ENCODE data around the gene NANP. TPM values are rescaled to one million over a fixed set of nuclear protein-coding genes. Genes with fewer than 3 reads are reported as not detected.

The NANP gene
- total RNA-seq, 2 experiments from 2014 or later = 5.0 to 5.3 TPM

GRCh38 chr20:25573288-25574251 is 50.2 kb downstream of the NANP start:
- Mint-ChIP-seq H3K4me1 (no peaks in the 10 kb centered on the region), H3K9me3 (no peaks in the 10 kb centered on the region), H3K36me3 (no peaks in the 10 kb centered on the region), H3K4me3 (no peak overlapping the region), H3K27me3 (no peaks in the 10 kb centered on the region), H3K27ac (no peak overlapping the region)
- DNase-seq (no peak), ATAC-seq (ENCODE audit: low read depth) (no peak)
- POLR2A ChIA-PET = no interaction called here

GRCh38 chr20:25571817-25572216 is 52.0 kb downstream of the NANP start:
- no peak for DNase-seq
- ATAC-seq (ENCODE audit: low read depth) = no peak
- Mint-ChIP-seq H3K4me1 (peaks cover 5% of the 10 kb centered on the region), H3K27me3 (no peaks in the 10 kb centered on the region), H3K36me3 (no peaks in the 10 kb centered on the region), H3K4me3 (no peak overlapping the region), H3K9me3 (no peaks in the 10 kb centered on the region), H3K27ac (no peak overlapping the region)
- POLR2A ChIA-PET = no interaction called here

- ATAC-seq (ENCODE audit: low read depth) (no peak), DNase-seq (no peak)
- Mint-ChIP-seq H3K27ac (no peak overlapping the region), H3K27me3 (no peaks in the 10 kb centered on the region), H3K4me1 (peaks cover 5% of the 10 kb centered on the region), H3K36me3 (peaks cover 2% of the 10 kb centered on the region), H3K4me3 (no peak overlapping the region), H3K9me3 (no peaks in the 10 kb centered on the region)
- POLR2A ChIA-PET = no interaction called here
Measured at GRCh38 chr20:25571240-25571639, 52.6 kb downstream of the NANP start.

GRCh38 chr20:25570148-25570530 is 53.7 kb downstream of the NANP start:
- Mint-ChIP-seq H3K4me3 (no peak overlapping the region), H3K4me1 (peaks cover 5% of the 10 kb centered on the region), H3K9me3 (no peaks in the 10 kb centered on the region), H3K27ac (no peak overlapping the region), H3K36me3 (peaks cover 2% of the 10 kb centered on the region), H3K27me3 (no peaks in the 10 kb centered on the region)
- ATAC-seq (ENCODE audit: low read depth) (no peak), DNase-seq (no peak)
- POLR2A ChIA-PET = no interaction called here

- POLR2A ChIA-PET = no interaction called here
- H3K27me3 Mint-ChIP-seq = no peaks in the 10 kb centered on the region
- H3K4me3 Mint-ChIP-seq = no peak overlapping the region
- ATAC-seq (ENCODE audit: low read depth) (no peak), DNase-seq (no peak)
- H3K36me3 Mint-ChIP-seq = peaks cover 5% of the 10 kb centered on the region
- peaks cover 4% of the 10 kb centered on the region for H3K9me3 Mint-ChIP-seq
- peaks cover 5% of the 10 kb centered on the region for H3K4me1 Mint-ChIP-seq
- H3K27ac Mint-ChIP-seq = no peak overlapping the region
Measured at GRCh38 chr20:25567286-25567685, 56.5 kb downstream of the NANP start.

- H3K9me3 Mint-ChIP-seq = peaks cover 4% of the 10 kb centered on the region
- H3K27ac Mint-ChIP-seq = no peak overlapping the region
- peaks cover 5% of the 10 kb centered on the region for H3K36me3 Mint-ChIP-seq
- POLR2A ChIA-PET = no interaction called here
- no peak overlapping the region for H3K4me3 Mint-ChIP-seq
- no peak for DNase-seq
- no peaks in the 10 kb centered on the region for H3K27me3 Mint-ChIP-seq
- H3K4me1 Mint-ChIP-seq = peaks cover 5% of the 10 kb centered on the region
- no peak for ATAC-seq (ENCODE audit: low read depth)
Measured at GRCh38 chr20:25566821-25567220, 57.0 kb downstream of the NANP start.

DNA sequence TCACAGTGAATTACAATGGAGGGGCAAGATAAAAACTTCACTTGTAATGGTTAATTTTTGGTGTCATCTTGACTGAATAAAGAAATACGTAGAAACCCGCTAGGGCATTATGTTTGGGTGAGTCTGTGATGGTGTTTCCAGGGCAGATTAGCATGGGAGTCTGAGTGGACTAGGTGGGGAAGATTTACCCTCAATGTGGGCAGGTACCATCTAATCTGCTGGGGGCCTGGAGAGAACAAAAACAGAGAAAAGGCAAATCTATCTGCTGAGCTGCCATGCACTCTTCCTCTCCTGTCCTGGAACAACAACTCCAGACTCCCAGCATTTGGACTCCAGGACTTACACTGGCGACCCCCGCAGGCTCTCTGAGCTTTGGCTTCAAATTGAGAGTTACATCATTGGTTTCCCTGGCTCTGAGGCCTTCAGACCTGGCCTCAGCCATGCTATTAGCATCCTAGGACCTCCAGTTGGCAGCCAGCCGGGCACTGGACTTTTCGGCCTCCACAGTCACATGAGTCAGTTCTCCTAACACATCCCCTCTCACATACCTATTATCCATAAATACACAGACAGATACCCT is 58.1 kb downstream of the NANP start:
- H3K27ac Mint-ChIP-seq = no peak overlapping the region
- H3K9me3 Mint-ChIP-seq = peaks cover 4% of the 10 kb centered on the region
- DNase-seq (no peak), ATAC-seq (ENCODE audit: low read depth) (no peak)
- peaks cover 5% of the 10 kb centered on the region for H3K36me3 Mint-ChIP-seq
- peaks cover 5% of the 10 kb centered on the region for H3K4me1 Mint-ChIP-seq
- no peak overlapping the region for H3K4me3 Mint-ChIP-seq
- H3K27me3 Mint-ChIP-seq = no peaks in the 10 kb centered on the region
- POLR2A ChIA-PET = no interaction called here

DNA sequence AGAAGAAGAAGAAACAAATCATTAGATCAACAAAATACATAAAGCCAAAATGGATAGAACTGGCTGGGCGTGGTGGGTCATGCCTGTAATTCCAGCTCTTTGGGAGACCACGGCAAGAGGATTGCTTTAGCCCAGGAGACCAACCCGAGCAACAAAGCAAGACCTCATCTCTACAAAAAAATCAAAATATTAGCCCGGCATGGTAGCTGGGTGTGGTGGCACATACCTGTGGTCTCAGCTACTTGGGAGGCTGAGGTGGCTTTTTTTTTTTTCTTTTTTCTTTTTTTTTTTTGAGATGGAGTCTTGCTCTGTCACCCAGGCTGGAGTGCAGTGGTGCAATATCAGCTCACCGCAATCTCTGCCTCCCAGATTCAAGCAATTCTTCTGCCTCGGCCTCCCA is 59.9 kb downstream of the NANP start:
- H3K9me3 Mint-ChIP-seq = peaks cover 4% of the 10 kb centered on the region
- no peak overlapping the region for H3K4me3 Mint-ChIP-seq
- peaks cover 5% of the 10 kb centered on the region for H3K4me1 Mint-ChIP-seq
- no peaks in the 10 kb centered on the region for H3K27me3 Mint-ChIP-seq
- no peak overlapping the region for H3K27ac Mint-ChIP-seq
- POLR2A ChIA-PET = no interaction called here
- no peak for ATAC-seq (ENCODE audit: low read depth)
- peaks cover 5% of the 10 kb centered on the region for H3K36me3 Mint-ChIP-seq
- no peak for DNase-seq

DNA sequence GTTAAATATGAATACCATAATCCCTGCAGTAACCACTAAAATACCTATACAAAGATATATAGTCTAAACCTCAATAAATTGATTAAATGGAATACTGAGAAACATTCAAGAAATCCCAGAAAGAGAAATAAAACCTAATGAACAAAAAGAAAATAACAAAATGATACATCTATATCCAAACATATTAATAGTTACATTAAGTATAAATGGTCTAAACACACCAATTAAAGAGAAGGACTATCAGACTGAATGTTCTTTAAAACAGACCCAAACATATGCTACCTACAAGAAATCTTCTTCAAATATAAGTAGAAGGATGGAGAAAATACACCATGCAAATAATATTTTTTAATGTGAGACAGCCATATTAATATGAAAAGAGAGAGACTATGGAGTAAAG is 60.5 kb downstream of the NANP start:
- Mint-ChIP-seq H3K4me1 (peaks cover 5% of the 10 kb centered on the region), H3K4me3 (no peak overlapping the region), H3K27ac (no peak overlapping the region), H3K9me3 (peaks cover 4% of the 10 kb centered on the region), H3K27me3 (no peaks in the 10 kb centered on the region), H3K36me3 (peaks cover 5% of the 10 kb centered on the region)
- ATAC-seq (ENCODE audit: low read depth) = no peak
- POLR2A ChIA-PET = no interaction called here
- DNase-seq = no peak

Other genes starting within 250 kb of the NANP start
- 10 to 100 TPM; 26.5 to 27.3 TPM for gene ABHD12, start 233.2 kb downstream of the NANP start, total RNA-seq
- 10 to 100 TPM; 23.7 to 25.6 TPM for gene GINS1, start 216.3 kb downstream of the NANP start, total RNA-seq
- gene NINL, start 38.5 kb downstream of the NANP start, total RNA-seq = 1 to 10 TPM; 2.2 to 2.5 TPM
- 10 to 100 TPM; 25.3 to 26.6 TPM for gene ZNF337, start 72.8 kb upstream of the NANP start, total RNA-seq